GM10266 (cell line): ENCODE data around the gene POU3F1.
A peak's percentile ranks its signal among the peaks of the same experiment; 100 is the strongest.
"Not testable (repeated sequence)": the region's sequence is repeated elsewhere in the genome, so short reads cannot be mapped to it uniquely, and the experiment has no call there.

Experiments used
- DNase-seq: peaks from one replicate; pipeline ENCODE4 v3.0.0; 2012; ENCODE audit errors: extremely low spot score
- TF ChIP-seq, protein P1 (sequence below): IDR thresholded peaks from 2 replicates; pipeline ENCODE4 v1.5.1; 2012; ENCODE audit warnings: mild to moderate bottlenecking, low read depth; ENCODE audit not compliant: control insufficient read depth, insufficient read depth; ENCODE audit errors: missing control alignments

The POU3F1 gene

DNA sequence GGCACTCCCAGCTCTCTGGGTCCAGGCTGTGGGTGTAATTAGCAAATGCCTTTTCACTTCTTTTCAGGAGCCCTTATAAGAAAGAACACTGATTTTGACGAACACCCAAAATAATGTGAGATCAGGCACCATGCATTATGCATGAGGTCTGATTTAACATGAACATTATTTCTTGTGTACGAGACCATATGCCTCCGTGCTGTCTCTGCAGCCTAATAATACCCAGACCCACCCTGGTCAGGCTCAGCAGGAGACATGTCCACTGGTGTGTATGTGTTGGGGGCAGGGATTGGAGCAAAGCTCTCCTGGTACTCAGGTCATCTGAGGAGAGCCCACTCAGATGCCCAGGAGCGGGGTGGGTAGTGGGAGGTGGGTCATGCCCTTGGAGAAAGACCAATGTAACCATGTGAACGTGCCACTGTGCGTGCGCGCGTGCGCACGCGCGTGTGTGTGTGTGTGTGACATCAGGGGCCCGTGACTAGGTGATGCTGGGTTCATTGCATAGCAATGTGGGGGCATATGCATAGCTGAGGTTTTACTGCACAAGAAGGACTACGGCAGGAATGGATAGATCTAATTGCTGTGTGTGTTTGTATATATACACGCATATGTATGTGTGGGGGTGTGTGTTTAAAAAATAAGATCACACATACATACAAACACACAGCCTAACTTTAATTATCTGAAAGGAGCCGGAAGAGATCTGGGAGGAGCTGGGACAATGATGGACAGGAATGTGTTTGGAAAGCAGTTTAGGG lies 7.1 kb downstream of the POU3F1 start:
- DNase-seq = no peak
- TF ChIP-seq, protein P1, sequence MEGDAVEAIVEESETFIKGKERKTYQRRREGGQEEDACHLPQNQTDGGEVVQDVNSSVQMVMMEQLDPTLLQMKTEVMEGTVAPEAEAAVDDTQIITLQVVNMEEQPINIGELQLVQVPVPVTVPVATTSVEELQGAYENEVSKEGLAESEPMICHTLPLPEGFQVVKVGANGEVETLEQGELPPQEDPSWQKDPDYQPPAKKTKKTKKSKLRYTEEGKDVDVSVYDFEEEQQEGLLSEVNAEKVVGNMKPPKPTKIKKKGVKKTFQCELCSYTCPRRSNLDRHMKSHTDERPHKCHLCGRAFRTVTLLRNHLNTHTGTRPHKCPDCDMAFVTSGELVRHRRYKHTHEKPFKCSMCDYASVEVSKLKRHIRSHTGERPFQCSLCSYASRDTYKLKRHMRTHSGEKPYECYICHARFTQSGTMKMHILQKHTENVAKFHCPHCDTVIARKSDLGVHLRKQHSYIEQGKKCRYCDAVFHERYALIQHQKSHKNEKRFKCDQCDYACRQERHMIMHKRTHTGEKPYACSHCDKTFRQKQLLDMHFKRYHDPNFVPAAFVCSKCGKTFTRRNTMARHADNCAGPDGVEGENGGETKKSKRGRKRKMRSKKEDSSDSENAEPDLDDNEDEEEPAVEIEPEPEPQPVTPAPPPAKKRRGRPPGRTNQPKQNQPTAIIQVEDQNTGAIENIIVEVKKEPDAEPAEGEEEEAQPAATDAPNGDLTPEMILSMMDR = no peak

DNA sequence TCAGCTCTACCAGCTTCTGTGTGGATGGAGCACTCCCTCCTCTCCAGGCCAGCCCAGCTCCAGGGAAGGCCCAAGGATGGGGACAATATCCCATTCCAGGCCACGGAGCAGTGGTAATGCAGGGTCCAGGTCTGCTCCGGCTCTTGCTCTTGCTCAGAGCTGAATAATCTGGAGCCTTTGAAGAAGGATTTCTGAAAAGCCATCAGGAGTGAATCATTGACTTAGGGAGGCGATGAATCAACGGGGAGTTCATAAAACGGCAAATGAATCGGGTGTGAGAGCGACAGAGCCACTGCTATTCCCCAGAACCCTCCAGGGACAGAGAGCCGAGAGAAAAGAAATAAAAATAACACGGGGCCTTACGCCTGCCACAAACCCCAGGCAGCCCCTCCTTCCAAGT lies 7.7 kb downstream of the POU3F1 start:
- DNase-seq = no peak
- TF ChIP-seq, protein P1 = no peak

DNA sequence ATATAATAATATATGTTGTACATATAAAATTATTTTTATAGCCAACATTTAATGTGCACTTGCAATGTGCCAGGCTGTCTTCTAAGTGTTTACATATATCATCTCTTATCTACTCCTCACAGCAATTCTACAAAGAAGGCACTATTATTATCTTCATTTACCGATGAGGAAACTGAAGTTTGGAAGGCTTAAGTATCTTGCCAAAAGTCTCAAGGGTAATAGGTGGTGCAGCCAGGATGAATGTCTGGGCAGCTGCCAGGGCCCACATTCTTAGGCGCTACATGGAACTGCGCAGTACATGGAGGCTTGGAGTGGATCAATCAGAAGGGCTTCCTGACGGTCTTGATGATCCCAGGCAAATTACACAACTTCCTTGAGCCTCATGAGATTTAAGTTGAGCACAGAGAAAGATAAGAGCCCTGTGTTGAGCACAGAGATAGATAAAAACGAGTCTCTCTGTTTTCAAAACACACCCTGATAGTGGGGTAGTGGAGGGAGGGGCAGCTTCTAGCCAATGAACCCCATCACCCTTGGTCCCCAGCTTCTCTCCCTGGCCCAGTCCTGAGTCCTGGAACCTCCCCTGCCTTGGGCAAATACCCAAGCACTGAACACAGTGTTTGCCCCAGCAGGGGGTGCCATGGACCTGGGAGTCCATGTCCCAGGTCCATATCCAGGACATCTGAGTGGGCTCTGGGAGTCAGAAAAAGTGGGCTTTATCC lies 9.2 kb downstream of the POU3F1 start:
- no peak for DNase-seq
- TF ChIP-seq, protein P1 = peak; percentile 50

DNA sequence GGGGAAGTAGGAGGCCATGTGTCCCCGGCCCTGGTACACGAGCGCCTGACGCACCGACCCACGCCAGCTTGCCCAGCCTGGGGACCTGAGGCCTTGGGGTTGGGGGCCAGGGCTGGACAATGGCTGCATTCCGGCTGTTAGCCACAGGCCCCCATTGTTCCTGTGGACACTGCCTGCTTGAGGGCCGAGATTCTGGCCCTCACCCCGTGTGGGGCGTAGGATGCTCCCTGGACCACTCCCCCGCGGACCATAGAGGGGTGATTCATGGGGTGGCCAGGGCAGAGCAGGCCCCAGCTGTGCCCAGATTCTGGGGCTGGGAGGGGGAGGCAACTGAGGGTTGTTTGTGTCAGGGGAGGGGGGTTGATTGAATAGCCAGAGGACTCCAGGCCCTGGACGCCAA lies 11.7 kb downstream of the POU3F1 start:
- TF ChIP-seq, protein P1 = no peak
- no peak for DNase-seq

DNA sequence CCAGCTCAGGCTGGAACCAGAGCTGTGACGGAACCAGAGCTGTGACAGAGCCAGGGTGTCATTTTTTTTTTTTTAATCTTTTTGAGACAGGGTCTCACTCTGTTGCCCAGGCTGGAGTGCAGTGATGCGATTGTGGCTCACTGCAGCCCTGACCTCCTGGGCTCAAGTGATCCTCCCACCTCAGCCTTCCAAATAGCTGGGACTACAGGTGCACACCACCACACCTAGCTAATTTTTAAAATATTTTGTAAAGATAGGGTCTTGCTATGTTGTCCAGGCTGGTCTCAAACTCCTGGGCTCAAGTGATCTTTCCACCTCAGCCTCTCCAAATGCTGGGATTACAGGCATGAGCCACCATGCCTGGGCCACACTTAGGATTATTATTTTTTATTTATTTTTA lies 13.6 kb downstream of the POU3F1 start:
- not testable (repeated sequence) for DNase-seq

DNA sequence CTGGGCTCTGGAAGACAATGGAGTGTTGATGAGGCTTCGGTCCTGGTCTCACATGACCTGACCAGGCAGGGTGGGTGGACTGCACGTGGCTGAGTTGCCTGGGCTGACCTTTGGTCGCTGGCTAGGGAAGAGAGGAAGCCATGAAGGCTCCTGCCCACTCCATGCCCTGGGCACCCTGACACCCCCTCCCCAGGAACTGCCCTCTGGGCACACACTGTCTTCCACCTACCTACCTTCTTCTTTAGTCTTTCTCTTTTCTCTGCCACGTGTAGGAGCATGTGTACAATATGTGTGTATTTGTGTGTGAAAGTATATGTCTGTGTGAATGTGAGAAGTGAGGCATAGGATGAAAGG lies 15.1 kb downstream of the POU3F1 start:
- DNase-seq = no peak
- TF ChIP-seq, protein P1 = no peak

DNA sequence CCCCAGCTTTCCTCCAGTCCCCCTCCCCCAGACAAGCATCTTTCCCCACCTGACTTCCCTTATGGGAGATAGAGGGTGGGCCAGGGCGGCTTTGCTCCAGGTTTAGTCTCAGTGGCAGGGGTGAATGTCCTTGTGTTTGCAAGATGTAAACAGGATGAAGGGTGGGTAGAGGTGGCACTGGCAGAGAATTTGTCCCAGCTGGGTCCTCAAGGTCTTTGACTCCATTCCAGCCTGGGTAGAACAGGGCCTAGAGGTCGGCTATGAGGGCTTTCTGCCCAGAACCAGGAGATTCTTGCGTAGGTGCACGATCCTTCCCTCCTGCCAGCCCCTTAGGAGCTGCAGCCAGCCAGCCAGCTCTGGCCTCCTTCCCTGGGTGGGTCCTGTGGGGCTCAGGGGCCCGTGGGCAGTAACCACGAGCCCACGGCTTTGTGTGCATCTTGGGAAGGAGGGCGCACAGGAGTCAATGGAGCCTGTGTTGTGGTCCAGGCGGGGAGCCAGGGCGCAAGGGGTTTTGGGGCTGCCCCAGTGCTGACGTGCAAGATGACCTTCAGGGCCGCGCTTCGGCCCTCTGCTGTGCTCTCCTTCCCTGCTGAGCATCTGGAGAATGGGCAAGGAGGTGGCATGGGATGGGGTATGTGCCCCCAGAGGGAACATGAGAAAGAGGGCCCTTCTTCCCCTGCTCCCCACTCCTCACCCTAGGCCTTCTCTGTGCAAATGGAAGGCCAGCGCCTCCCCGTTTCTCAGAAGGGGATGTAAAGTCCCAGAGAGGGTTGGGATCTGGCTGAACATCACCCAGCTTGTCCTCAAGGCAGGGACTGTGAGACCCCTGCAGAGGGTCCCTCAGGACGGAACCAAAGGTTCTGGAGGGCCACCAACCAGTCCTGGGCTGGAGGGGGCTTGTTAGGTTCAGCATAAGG lies 15.7 kb downstream of the POU3F1 start:
- TF ChIP-seq, protein P1 = no peak
- no peak for DNase-seq
